ENCODE measurements around the gene FAM9A. TPM values are rescaled to one million over a fixed set of nuclear protein-coding genes. Genes with fewer than 3 reads are reported as not detected.

FAM9A gene
- total and polyA plus RNA-seq, 2 of the 13 experiments (the other 11 are each of a cell fraction or from before 2014, with no cell fraction given), result not detected

DNA sequence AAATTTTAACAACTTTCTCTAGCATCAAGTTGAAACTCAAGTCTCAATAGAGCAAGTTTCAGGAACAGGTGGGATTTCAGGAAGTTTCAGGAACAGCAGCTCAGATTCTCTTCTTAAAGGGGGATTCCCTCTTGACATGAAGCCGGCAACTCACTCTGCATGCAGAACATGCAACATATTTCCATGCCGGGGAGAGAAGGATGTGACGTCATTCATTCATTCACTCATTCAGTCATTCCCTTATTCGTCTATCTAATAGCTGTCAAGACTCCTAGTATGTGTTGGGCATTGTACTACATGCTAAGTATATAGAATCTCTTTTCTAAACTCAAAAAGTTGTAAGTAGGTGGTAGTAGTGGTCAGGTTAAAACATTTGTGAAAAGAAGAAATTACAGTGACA lies 4.8 kb upstream of the FAM9A start:
- WGBS (ENCODE audit: low lambda C conversion rate), result 28% methylated on average over 4 of the region's 4 CpGs
- no TSS peak for BruUV-seq (replicated peaks)
- no peak for DNase-seq (ENCODE audit: low spot score)

DNA sequence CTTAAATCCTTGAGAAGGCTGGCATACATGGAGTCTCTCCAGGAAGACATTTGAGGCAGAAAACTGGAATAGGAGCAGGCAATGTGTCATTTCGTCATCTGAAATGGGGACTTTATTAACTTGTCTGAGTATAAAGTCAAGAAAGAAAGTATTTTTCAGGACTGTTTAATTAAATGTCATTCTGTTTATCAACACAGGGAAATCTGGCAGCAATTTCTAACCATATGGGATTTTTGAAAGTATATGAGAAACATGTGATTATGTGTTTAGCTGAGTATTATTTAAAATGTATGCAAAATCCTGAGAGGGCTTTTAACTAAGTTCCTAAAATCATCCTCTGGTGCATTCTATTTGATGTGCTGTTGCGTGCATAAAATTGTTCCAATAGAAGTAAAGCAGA lies 3.9 kb upstream of the FAM9A start:
- DNase-seq (ENCODE audit: low spot score) (no peak), ATAC-seq (no peak), FAIRE-seq (no peak)
- in situ Hi-C loops (cut with HindIII; ENCODE audit: extremely low pct_ligation_motif_present, low pct_unique_long_range_greater_than_20kb), result no loop called here
- Histone ChIP-seq H3K27me3 (ENCODE audit: control insufficient read depth in 1 of 2, insufficient read depth in 2 of 2, low read length in 2 of 2) (no peaks in the 10 kb centered on the region), H3K4me1 (ENCODE audit: insufficient read depth, low read length) (no peaks in the 10 kb centered on the region), H3K79me2 (ENCODE audit: insufficient read depth, low read length) (no peaks in the 10 kb centered on the region), H3K36me3 (replicated peaks in 1 of 2; ENCODE audit: control insufficient read depth in 1 of 2, insufficient read depth in 2 of 2, low read length in 2 of 2) (no peaks in the 10 kb centered on the region), H2AFZ (ENCODE audit: low read length) (no peak overlapping the region), H3K9me3 (ENCODE audit: low read length) (no peaks in the 10 kb centered on the region), H3K27ac (ENCODE audit: extremely low read length, insufficient read depth, low read length) (no peak overlapping the region), H3K4me3 (replicated peaks in 1 of 3; ENCODE audit: insufficient read depth in 1 of 3, low read depth in 2 of 3, low read length in 3 of 3) (no peak overlapping the region), H3K9ac (ENCODE audit: insufficient read depth, low read depth, low read length) (no peak overlapping the region), H3K4me2 (ENCODE audit: low read depth, low read length) (no peak overlapping the region), H4K20me1 (ENCODE audit: insufficient read depth, low read length) (no peaks in the 10 kb centered on the region)
- CTCF ChIA-PET (ENCODE audit: low intra/inter-chr PET ratio, low total read pairs), result no interaction called here
- POLR2A ChIA-PET, result no interaction called here
- BruUV-seq (replicated peaks), result no TSS peak
- WGBS (ENCODE audit: low lambda C conversion rate), result 46% methylated on average over 2 of the region's 2 CpGs
- intact Hi-C loops (cut with micrococcal nuclease; ENCODE audit: unreplicated experiment), result no loop called here
- TF ChIP-seq ZNF331 (CRISPR knock-in tag; IDR thresholded peaks at IDR 0.05) (no peak), DPF2 (CRISPR knock-in tag; IDR thresholded peaks at IDR 0.05; ENCODE audit: borderline replicate concordance, low read depth) (no peak), SRSF1 (optimal IDR thresholded peaks at IDR 0.05; ENCODE audit: low read depth, low read length) (no peak), ZNF510 (CRISPR knock-in tag; IDR thresholded peaks at IDR 0.05; ENCODE audit: low read depth) (no peak), TARDBP (CRISPR knock-in tag; IDR thresholded peaks at IDR 0.05) (no peak), ZNF790 (CRISPR knock-in tag; IDR thresholded peaks at IDR 0.05; ENCODE audit: borderline replicate concordance) (no peak), HOXA5 (CRISPR knock-in tag; IDR thresholded peaks at IDR 0.05) (no peak), MAFF (IDR thresholded peaks at IDR 0.05; ENCODE audit: low read depth, low read length) (no peak), ZNF709 (CRISPR knock-in tag; IDR thresholded peaks at IDR 0.05) (no peak), POGZ (CRISPR knock-in tag; IDR thresholded peaks at IDR 0.05) (no peak), ZBTB38 (CRISPR knock-in tag; IDR thresholded peaks at IDR 0.05) (no peak), ZBTB21 (CRISPR knock-in tag; IDR thresholded peaks at IDR 0.05) (no peak)
- TF ChIP-seq, protein P1, sequence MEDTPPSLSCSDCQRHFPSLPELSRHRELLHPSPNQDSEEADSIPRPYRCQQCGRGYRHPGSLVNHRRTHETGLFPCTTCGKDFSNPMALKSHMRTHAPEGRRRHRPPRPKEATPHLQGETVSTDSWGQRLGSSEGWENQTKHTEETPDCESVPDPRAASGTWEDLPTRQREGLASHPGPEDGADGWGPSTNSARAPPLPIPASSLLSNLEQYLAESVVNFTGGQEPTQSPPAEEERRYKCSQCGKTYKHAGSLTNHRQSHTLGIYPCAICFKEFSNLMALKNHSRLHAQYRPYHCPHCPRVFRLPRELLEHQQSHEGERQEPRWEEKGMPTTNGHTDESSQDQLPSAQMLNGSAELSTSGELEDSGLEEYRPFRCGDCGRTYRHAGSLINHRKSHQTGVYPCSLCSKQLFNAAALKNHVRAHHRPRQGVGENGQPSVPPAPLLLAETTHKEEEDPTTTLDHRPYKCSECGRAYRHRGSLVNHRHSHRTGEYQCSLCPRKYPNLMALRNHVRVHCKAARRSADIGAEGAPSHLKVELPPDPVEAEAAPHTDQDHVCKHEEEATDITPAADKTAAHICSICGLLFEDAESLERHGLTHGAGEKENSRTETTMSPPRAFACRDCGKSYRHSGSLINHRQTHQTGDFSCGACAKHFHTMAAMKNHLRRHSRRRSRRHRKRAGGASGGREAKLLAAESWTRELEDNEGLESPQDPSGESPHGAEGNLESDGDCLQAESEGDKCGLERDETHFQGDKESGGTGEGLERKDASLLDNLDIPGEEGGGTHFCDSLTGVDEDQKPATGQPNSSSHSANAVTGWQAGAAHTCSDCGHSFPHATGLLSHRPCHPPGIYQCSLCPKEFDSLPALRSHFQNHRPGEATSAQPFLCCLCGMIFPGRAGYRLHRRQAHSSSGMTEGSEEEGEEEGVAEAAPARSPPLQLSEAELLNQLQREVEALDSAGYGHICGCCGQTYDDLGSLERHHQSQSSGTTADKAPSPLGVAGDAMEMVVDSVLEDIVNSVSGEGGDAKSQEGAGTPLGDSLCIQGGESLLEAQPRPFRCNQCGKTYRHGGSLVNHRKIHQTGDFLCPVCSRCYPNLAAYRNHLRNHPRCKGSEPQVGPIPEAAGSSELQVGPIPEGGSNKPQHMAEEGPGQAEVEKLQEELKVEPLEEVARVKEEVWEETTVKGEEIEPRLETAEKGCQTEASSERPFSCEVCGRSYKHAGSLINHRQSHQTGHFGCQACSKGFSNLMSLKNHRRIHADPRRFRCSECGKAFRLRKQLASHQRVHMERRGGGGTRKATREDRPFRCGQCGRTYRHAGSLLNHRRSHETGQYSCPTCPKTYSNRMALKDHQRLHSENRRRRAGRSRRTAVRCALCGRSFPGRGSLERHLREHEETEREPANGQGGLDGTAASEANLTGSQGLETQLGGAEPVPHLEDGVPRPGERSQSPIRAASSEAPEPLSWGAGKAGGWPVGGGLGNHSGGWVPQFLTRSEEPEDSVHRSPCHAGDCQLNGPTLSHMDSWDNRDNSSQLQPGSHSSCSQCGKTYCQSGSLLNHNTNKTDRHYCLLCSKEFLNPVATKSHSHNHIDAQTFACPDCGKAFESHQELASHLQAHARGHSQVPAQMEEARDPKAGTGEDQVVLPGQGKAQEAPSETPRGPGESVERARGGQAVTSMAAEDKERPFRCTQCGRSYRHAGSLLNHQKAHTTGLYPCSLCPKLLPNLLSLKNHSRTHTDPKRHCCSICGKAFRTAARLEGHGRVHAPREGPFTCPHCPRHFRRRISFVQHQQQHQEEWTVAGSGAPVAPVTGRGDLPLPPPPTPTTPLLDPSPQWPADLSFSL (CRISPR knock-in tag; IDR thresholded peaks at IDR 0.05), result no peak

More for the DNA sequence above, 4.8 kb upstream of the FAM9A start:
- intact Hi-C loops (cut with micrococcal nuclease; ENCODE audit: unreplicated experiment), result no loop called here
- H3K4me1 ChIP-seq (ENCODE audit: insufficient read depth, low read length), result no peaks in the 10 kb centered on the region
- H3K4me2 ChIP-seq (ENCODE audit: low read depth, low read length), result no peak overlapping the region
- no peak overlapping the region for H3K27ac ChIP-seq (ENCODE audit: extremely low read length, insufficient read depth, low read length)
- no peak overlapping the region for H3K4me3 ChIP-seq (replicated peaks in 1 of 3; ENCODE audit: insufficient read depth in 1 of 3, low read depth in 2 of 3, low read length in 3 of 3)
- FAIRE-seq, result no peak
- no peak overlapping the region for H2AFZ ChIP-seq (ENCODE audit: low read length)
- H3K9ac ChIP-seq (ENCODE audit: insufficient read depth, low read depth, low read length), result no peak overlapping the region
- POLR2A ChIA-PET, result no interaction called here
- ATAC-seq, result no peak
- H4K20me1 ChIP-seq (ENCODE audit: insufficient read depth, low read length), result no peaks in the 10 kb centered on the region
- no peaks in the 10 kb centered on the region for H3K36me3 ChIP-seq (replicated peaks in 1 of 2; ENCODE audit: control insufficient read depth in 1 of 2, insufficient read depth in 2 of 2, low read length in 2 of 2)
- H3K9me3 ChIP-seq (ENCODE audit: low read length), result no peaks in the 10 kb centered on the region
- CTCF ChIA-PET (ENCODE audit: low intra/inter-chr PET ratio, low total read pairs), result no interaction called here
- in situ Hi-C loops (cut with HindIII; ENCODE audit: extremely low pct_ligation_motif_present, low pct_unique_long_range_greater_than_20kb), result no loop called here
- H3K27me3 ChIP-seq (ENCODE audit: control insufficient read depth in 1 of 2, insufficient read depth in 2 of 2, low read length in 2 of 2), result no peaks in the 10 kb centered on the region
- TF ChIP-seq ATF7 (IDR thresholded peaks at IDR 0.05) (peak; percentile 89), ATF7 (CRISPR knock-in tag; IDR thresholded peaks at IDR 0.05) (no peak), ZNF839 (CRISPR knock-in tag; IDR thresholded peaks at IDR 0.05; ENCODE audit: borderline replicate concordance) (no peak), POGZ (CRISPR knock-in tag; IDR thresholded peaks at IDR 0.05) (no peak), CREB1 (IDR thresholded peaks at IDR 0.05) (peak; percentile 88), CREB1 (CRISPR knock-in tag; IDR thresholded peaks at IDR 0.05) (no peak), NONO (IDR thresholded peaks at IDR 0.05) (no peak), NONO (CRISPR knock-in tag; conservative IDR thresholded peaks at IDR 0.05) (no peak)
- no peaks in the 10 kb centered on the region for H3K79me2 ChIP-seq (ENCODE audit: insufficient read depth, low read length)

All from HepG2 (cell line).